Keratinocyte (primary cell): Measurements from ENCODE around the gene ACSS2. TPM values are rescaled to one million over a fixed set of nuclear protein-coding genes. Genes with fewer than 3 reads are reported as not detected.

ENCODE experiments used
- DNase-seq: peaks from one replicate; pipeline ENCODE4 v3.0.0-alpha.2; 2011; ENCODE audit warnings: low read depth, missing footprints, low spot score
- FAIRE-seq: peaks from 2 replicates; lab custom pipeline; 2011; peaks lifted over from hg19 to GRCh38; lab: Jason Lieb, UNC
- H2AFZ ChIP-seq: 2 replicates; pipeline ENCODE4 v1.6.0; 2012; ENCODE audit warnings: low read length, control low read depth, inconsistent platforms; ENCODE audit not compliant: control insufficient read depth
- H3K27ac ChIP-seq: 2 replicates; pipeline ENCODE4 v1.5.1; 2011; ENCODE audit warnings: low read length; ENCODE audit not compliant: control insufficient read depth, insufficient read depth
- H3K27me3 ChIP-seq: 3 replicates; pipeline ENCODE4 v1.6.0; 2011; ENCODE audit warnings: low read length; ENCODE audit not compliant: control insufficient read depth, insufficient read depth; ENCODE audit errors: extremely low read depth
- H3K36me3 ChIP-seq, 2 experiments: 2 replicates in 1 of 2; 3 replicates in 1 of 2; pipeline ENCODE4 v1.5.1; 2011; ENCODE audit warnings: low read length in 2 of 2, mild to moderate bottlenecking in 1 of 2; ENCODE audit not compliant: control insufficient read depth in 2 of 2, insufficient read depth in 2 of 2; ENCODE audit errors: extremely low read depth in 1 of 2
- H3K4me1 ChIP-seq: 3 replicates; pipeline ENCODE4 v1.5.1; 2011; ENCODE audit warnings: low read length; ENCODE audit not compliant: control insufficient read depth, insufficient read depth; ENCODE audit errors: extremely low read depth
- H3K4me2 ChIP-seq: 3 replicates; pipeline ENCODE4 v1.6.0; 2011; ENCODE audit warnings: low read depth, low read length; ENCODE audit not compliant: control insufficient read depth, insufficient read depth; ENCODE audit errors: extremely low read depth
- H3K4me3 ChIP-seq, 3 experiments: fragments of 200-600 bp in 1 of 3; sonication (generic) in 1 of 3; 2 replicates in 2 of 3; 3 replicates in 1 of 3; pipeline ENCODE4 v1.5.1; 2011 to 2016; ENCODE audit warnings: low read length in 3 of 3, mild to moderate bottlenecking in 3 of 3, control low read depth in 2 of 3, inconsistent platforms in 1 of 3, low read depth in 1 of 3, mixed read lengths in 1 of 3, mixed run types in 1 of 3, moderate library complexity in 1 of 3; ENCODE audit not compliant: control insufficient read depth in 2 of 3, insufficient read depth in 2 of 3; ENCODE audit errors: extremely low read depth in 1 of 3
- H3K79me2 ChIP-seq: 2 replicates; pipeline ENCODE4 v1.6.0; 2012; ENCODE audit warnings: low read length; ENCODE audit not compliant: control insufficient read depth, insufficient read depth
- H3K9ac ChIP-seq: 3 replicates; pipeline ENCODE4 v1.6.0; 2011; ENCODE audit warnings: low read length; ENCODE audit not compliant: control insufficient read depth, insufficient read depth; ENCODE audit errors: extremely low read depth
- H3K9me1 ChIP-seq: 3 replicates; pipeline ENCODE4 v1.6.0; 2011; ENCODE audit warnings: low read length; ENCODE audit not compliant: control insufficient read depth, insufficient read depth; ENCODE audit errors: extremely low read depth
- H3K9me3 ChIP-seq: 2 replicates; pipeline ENCODE4 v1.5.1; 2012; ENCODE audit warnings: low read depth, low read length; ENCODE audit not compliant: control insufficient read depth
- H4K20me1 ChIP-seq: 3 replicates; pipeline ENCODE4 v1.6.0; 2011; ENCODE audit warnings: low read length; ENCODE audit not compliant: control insufficient read depth, insufficient read depth; ENCODE audit errors: extremely low read depth
- CTCF ChIP-seq, 3 experiments: IDR thresholded peaks in 1 of 3; conservative IDR thresholded peaks in 1 of 3; optimal IDR thresholded peaks in 1 of 3; 2 replicates in 2 of 3; 3 replicates in 1 of 3; pipeline versions ENCODE3 to v1.5.1; 2011; ENCODE audit warnings: low read length in 3 of 3, mild to moderate bottlenecking in 3 of 3, moderate library complexity in 2 of 3, control low read depth in 1 of 3, inconsistent platforms in 1 of 3; ENCODE audit not compliant: insufficient read depth in 2 of 3; ENCODE audit errors: extremely low read depth in 1 of 3
- EZH2 ChIP-seq: IDR thresholded peaks from one replicate; pipeline ENCODE4 v1.6.1; 2012; ENCODE audit warnings: inconsistent platforms, mild to moderate bottlenecking, low read length, moderate library complexity
- dilution Hi-C: fragments of 300-500 bp; cut with MboI; formaldehyde crosslinking; loops from one replicate; pipeline ENCODE4 v1.7.0; 2020; ENCODE audit warnings: low sequenced_read_pairs; ENCODE audit not compliant: extremely low pct_ligation_motif_present
- polyA plus RNA-seq, 5 experiments: library from polyadenylated mRNA; depleted of rRNA in 3 of 5; stranded (reverse) in 3 of 5; stranded (forward) in 1 of 5; unstranded in 1 of 5; fragments of >200 nt; gene quantifications; 1 replicate in 1 of 5; 2 replicates in 3 of 5; 3 replicates in 1 of 5; pipeline versions ENCODE4 v1.2.1 to v1.2.3, GENCODE V29; 2011 to 2012; ENCODE audit warnings: missing spikeins in 2 of 5, low read depth in 1 of 5, low replicate concordance in 1 of 5

Gene ACSS2
- polyA plus RNA-seq, 1 donor (not counting 4 experiments of a cell fraction or from before 2014, with no cell fraction given): 90.6 TPM

GRCh38 chr20:34831936-34832335, 44.5 kb upstream of the ACSS2 start:
- Histone ChIP-seq H3K79me2 (no peaks in the 10 kb centered on the region), H3K36me3 (no peaks in the 10 kb centered on the region), H3K9ac (no peak overlapping the region), H3K4me2 (no peak overlapping the region), H3K9me1 (no peaks in the 10 kb centered on the region), H3K27ac (no peak overlapping the region), H2AFZ (no peak overlapping the region), H3K4me3 (no peak overlapping the region), H3K27me3 (no peaks in the 10 kb centered on the region), H3K9me3 (no peaks in the 10 kb centered on the region), H3K4me1 (peaks cover 3% of the 10 kb centered on the region), H4K20me1 (no peaks in the 10 kb centered on the region)
- DNase-seq (no peak), FAIRE-seq (no peak)
- TF ChIP-seq EZH2 (no peak), CTCF (optimal IDR thresholded peaks at IDR 0.05 in 1 of 3, IDR thresholded peaks at IDR 0.05 in 1 of 3, conservative IDR thresholded peaks at IDR 0.05 in 1 of 3; ENCODE audit: extremely low read depth in 1 of 3, insufficient read depth in 2 of 3, low read length in 3 of 3) (no peak)
- dilution Hi-C loops: no loop called here

GRCh38 chr20:34834459-34834893, 41.9 kb upstream of the ACSS2 start:
- Histone ChIP-seq H3K27me3 (no peaks in the 10 kb centered on the region), H3K4me2 (peak overlapping the region; percentile 56), H3K9ac (no peak overlapping the region), H3K9me1 (no peaks in the 10 kb centered on the region), H4K20me1 (no peaks in the 10 kb centered on the region), H3K4me3 (no peak overlapping the region), H3K27ac (no peak overlapping the region), H3K9me3 (no peaks in the 10 kb centered on the region), H3K79me2 (no peaks in the 10 kb centered on the region), H3K36me3 (no peaks in the 10 kb centered on the region), H2AFZ (peak overlapping the region; percentile 51), H3K4me1 (peaks cover 3% of the 10 kb centered on the region)
- FAIRE-seq: no peak
- TF ChIP-seq EZH2 (no peak), CTCF (optimal IDR thresholded peaks at IDR 0.05 in 1 of 3, IDR thresholded peaks at IDR 0.05 in 1 of 3, conservative IDR thresholded peaks at IDR 0.05 in 1 of 3; ENCODE audit: extremely low read depth in 1 of 3, insufficient read depth in 2 of 3, low read length in 3 of 3) (peak in 2 of 3 experiments; percentile 25 to 27)
- dilution Hi-C loops: no loop called here
- no peak for DNase-seq
